ENCODE measurements around the gene HERPUD1. TPM values are rescaled to one million over a fixed set of nuclear protein-coding genes. Genes with fewer than 3 reads are reported as not detected.

HERPUD1 gene
- total and polyA plus RNA-seq, 9 of the 15 experiments (the other 6 are each of a cell fraction or from before 2014, with no cell fraction given): 14.2 to 60.7 (median 37.4) TPM

DNA sequence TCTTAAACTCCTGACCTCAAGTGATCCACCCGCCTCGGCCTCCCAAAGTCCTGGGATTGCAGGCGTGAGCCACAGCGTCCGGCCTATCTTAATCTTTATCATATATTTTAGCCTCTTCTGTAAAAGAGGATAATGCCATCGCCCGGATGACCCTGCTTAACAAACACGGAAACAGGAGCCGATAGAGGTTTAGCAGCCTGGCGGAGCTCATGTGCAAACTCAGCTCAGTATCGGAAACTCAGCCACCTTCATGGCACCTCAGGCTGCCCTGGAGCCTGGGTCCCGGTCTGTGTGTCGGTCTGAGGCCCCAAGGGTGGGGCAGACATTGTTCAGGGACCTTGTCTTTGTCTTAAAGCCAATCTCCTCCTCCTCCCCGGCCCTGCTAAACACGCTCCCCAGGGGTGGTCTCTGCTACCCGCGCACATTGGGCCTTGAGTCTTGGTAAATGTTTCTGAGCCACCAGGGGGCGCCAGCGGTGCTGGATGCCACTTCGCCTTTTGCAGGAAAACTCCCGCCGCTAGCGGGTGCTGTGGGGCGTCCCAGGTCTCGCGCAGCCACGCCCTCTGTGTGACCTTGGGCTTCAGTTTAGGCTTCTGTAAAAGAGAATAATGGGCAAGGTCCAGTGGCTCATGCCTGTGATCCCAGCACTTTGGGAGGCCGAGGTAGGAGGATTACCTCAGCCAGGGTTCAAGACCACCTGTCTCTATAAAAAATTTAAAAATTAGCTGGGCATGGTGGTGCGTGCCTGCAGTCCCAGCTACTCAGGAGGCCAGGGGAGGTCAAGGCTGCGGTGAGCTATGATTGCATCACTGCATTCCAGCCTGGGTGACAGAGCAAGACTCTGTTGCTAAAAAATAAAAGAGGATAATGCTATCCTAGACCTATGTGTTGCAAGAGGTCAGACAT is 32.6 kb downstream of the HERPUD1 start (continued):
- TF ChIP-seq NCOA4 (IDR thresholded peaks at IDR 0.05; ENCODE audit: partially characterized antibody) (no peak), BRF1 (IDR thresholded peaks at IDR 0.05; ENCODE audit: borderline replicate concordance, extremely low read depth, insufficient read length) (no peak), DIDO1 (tag; IDR thresholded peaks at IDR 0.05; ENCODE audit: low read depth) (no peak), CEBPG (CRISPR knock-in tag; IDR thresholded peaks at IDR 0.05) (peak; percentile 92), CEBPG (tag; conservative IDR thresholded peaks at IDR 0.05 in 1 of 2, IDR thresholded peaks at IDR 0.05 in 1 of 2) (peak; percentile 90 to 98), RBM22 (IDR thresholded peaks at IDR 0.05; ENCODE audit: low read depth, low read length, poor library complexity, severe bottlenecking) (no peak), RHOXF2B (CRISPR knock-in tag; conservative IDR thresholded peaks at IDR 0.05) (no peak), ZNF133 (CRISPR knock-in tag; IDR thresholded peaks at IDR 0.05) (no peak), CCAR2 (IDR thresholded peaks at IDR 0.05; ENCODE audit: low read depth, low read length) (no peak), ZNF239 (CRISPR knock-in tag; IDR thresholded peaks at IDR 0.05) (no peak), BDP1 (IDR thresholded peaks at IDR 0.05; ENCODE audit: insufficient read depth, insufficient read length) (no peak), HIVEP1 (CRISPR knock-in tag; IDR thresholded peaks at IDR 0.05) (no peak), TBP (optimal IDR thresholded peaks at IDR 0.05; ENCODE audit: low read depth, low read length) (no peak)
- TF ChIP-seq, protein P1, sequence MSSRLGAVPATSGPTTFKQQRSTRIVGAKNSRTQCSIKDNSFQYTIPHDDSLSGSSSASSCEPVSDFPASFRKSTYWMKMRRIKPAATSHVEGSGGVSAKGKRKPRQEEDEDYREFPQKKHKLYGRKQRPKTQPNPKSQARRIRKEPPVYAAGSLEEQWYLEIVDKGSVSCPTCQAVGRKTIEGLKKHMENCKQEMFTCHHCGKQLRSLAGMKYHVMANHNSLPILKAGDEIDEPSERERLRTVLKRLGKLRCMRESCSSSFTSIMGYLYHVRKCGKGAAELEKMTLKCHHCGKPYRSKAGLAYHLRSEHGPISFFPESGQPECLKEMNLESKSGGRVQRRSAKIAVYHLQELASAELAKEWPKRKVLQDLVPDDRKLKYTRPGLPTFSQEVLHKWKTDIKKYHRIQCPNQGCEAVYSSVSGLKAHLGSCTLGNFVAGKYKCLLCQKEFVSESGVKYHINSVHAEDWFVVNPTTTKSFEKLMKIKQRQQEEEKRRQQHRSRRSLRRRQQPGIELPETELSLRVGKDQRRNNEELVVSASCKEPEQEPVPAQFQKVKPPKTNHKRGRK (tag; IDR thresholded peaks at IDR 0.05): no peak
- TF ChIP-seq, protein P2, sequence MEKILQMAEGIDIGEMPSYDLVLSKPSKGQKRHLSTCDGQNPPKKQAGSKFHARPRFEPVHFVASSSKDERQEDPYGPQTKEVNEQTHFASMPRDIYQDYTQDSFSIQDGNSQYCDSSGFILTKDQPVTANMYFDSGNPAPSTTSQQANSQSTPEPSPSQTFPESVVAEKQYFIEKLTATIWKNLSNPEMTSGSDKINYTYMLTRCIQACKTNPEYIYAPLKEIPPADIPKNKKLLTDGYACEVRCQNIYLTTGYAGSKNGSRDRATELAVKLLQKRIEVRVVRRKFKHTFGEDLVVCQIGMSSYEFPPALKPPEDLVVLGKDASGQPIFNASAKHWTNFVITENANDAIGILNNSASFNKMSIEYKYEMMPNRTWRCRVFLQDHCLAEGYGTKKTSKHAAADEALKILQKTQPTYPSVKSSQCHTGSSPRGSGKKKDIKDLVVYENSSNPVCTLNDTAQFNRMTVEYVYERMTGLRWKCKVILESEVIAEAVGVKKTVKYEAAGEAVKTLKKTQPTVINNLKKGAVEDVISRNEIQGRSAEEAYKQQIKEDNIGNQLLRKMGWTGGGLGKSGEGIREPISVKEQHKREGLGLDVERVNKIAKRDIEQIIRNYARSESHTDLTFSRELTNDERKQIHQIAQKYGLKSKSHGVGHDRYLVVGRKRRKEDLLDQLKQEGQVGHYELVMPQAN (IDR thresholded peaks at IDR 0.05; ENCODE audit: borderline replicate concordance): no peak
- TF ChIP-seq, protein P3, sequence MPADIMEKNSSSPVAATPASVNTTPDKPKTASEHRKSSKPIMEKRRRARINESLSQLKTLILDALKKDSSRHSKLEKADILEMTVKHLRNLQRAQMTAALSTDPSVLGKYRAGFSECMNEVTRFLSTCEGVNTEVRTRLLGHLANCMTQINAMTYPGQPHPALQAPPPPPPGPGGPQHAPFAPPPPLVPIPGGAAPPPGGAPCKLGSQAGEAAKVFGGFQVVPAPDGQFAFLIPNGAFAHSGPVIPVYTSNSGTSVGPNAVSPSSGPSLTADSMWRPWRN (IDR thresholded peaks at IDR 0.05; ENCODE audit: low read depth): 0 out of 2 replicates have a peak, but pooled peaks have one; percentile 36
- TF ChIP-seq, protein P4, sequence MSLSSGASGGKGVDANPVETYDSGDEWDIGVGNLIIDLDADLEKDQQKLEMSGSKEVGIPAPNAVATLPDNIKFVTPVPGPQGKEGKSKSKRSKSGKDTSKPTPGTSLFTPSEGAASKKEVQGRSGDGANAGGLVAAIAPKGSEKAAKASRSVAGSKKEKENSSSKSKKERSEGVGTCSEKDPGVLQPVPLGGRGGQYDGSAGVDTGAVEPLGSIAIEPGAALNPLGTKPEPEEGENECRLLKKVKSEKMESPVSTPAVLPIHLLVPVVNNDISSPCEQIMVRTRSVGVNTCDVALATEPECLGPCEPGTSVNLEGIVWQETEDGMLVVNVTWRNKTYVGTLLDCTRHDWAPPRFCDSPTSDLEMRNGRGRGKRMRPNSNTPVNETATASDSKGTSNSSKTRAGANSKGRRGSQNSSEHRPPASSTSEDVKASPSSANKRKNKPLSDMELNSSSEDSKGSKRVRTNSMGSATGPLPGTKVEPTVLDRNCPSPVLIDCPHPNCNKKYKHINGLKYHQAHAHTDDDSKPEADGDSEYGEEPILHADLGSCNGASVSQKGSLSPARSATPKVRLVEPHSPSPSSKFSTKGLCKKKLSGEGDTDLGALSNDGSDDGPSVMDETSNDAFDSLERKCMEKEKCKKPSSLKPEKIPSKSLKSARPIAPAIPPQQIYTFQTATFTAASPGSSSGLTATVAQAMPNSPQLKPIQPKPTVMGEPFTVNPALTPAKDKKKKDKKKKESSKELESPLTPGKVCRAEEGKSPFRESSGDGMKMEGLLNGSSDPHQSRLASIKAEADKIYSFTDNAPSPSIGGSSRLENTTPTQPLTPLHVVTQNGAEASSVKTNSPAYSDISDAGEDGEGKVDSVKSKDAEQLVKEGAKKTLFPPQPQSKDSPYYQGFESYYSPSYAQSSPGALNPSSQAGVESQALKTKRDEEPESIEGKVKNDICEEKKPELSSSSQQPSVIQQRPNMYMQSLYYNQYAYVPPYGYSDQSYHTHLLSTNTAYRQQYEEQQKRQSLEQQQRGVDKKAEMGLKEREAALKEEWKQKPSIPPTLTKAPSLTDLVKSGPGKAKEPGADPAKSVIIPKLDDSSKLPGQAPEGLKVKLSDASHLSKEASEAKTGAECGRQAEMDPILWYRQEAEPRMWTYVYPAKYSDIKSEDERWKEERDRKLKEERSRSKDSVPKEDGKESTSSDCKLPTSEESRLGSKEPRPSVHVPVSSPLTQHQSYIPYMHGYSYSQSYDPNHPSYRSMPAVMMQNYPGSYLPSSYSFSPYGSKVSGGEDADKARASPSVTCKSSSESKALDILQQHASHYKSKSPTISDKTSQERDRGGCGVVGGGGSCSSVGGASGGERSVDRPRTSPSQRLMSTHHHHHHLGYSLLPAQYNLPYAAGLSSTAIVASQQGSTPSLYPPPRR (CRISPR knock-in tag; IDR thresholded peaks at IDR 0.05; ENCODE audit: borderline replicate concordance): no peak
